ENCODE results near the gene ING4. TPM values are rescaled to one million over a fixed set of nuclear protein-coding genes. Genes with fewer than 3 reads are reported as not detected.

Gene ING4
- total RNA-seq, 1 experiment from 2014 or later: 20.1 TPM

- Mint-ChIP-seq H3K27me3 (ENCODE audit: low read depth) (peaks cover 44% of the 10 kb centered on the region), H3K9me3 (peaks cover 0 to 2% of the 10 kb centered on the region in 2 experiments; a peak in 2 of 5 replicates), H3K4me1 (peaks cover 21 to 22% of the 10 kb centered on the region in 2 experiments), H3K4me3 (no peak overlapping the region; a peak in 1 of 5 replicates), H3K36me3 (ENCODE audit: insufficient read depth in 1 of 3, low read depth in 3 of 3) (peaks cover 3 to 19% (median 8%) of the 10 kb centered on the region in 3 experiments), H3K27ac (peak overlapping the region in 1 of 3 experiments; percentile 38; a peak in 2 of 7 replicates)
- no peak overlapping the region for H2AFZ ChIP-seq (ENCODE audit: low read length)
- H3K79me1 ChIP-seq (ENCODE audit: insufficient read depth, low read depth, low read length, poor library complexity, severe bottlenecking): no peaks in the 10 kb centered on the region
- no peak overlapping the region for H2AK5ac ChIP-seq (ENCODE audit: insufficient read length, low read length)
- no peak overlapping the region for H3K27ac ChIP-seq (ENCODE audit: insufficient read length, low read depth, low read length)
- no peak overlapping the region for H3T11ph ChIP-seq (ENCODE audit: low read length)
- H2BK120ac ChIP-seq (ENCODE audit: low read depth, low read length, poor library complexity, severe bottlenecking): no peak overlapping the region
- no peaks in the 10 kb centered on the region for H3K9me3 ChIP-seq (ENCODE audit: control insufficient read depth, low read depth, low read length)
- H4K8ac ChIP-seq (replicated peaks; ENCODE audit: insufficient read length, low read depth, low read length): no peak overlapping the region
- no peak overlapping the region for H2BK20ac ChIP-seq (ENCODE audit: low read depth, low read length, poor library complexity, severe bottlenecking)
- H3K4me1 ChIP-seq (ENCODE audit: insufficient read depth, low read length): peaks cover 3% of the 10 kb centered on the region
- H2BK5ac ChIP-seq (ENCODE audit: insufficient read length, low read length): no peak overlapping the region
- H3K56ac ChIP-seq (ENCODE audit: insufficient read length, low read depth, low read length): no peak overlapping the region
- peaks cover 3% of the 10 kb centered on the region; the same call in 1 of the 2 replicates for H3K27me3 ChIP-seq (ENCODE audit: insufficient read depth, low read length)
- DNase-seq: no peak
- H3K4ac ChIP-seq (ENCODE audit: low read depth, low read length): no peak overlapping the region
- H3K79me2 ChIP-seq (ENCODE audit: insufficient read depth, low read length): no peaks in the 10 kb centered on the region
- no CpG with 5 or more reads among the region's 17 CpGs for whole genome bisulfite sequencing (ENCODE audit: extremely low coverage, insufficient read length, low lambda C conversion rate)
- no peak overlapping the region for H3K9ac ChIP-seq (ENCODE audit: extremely low read depth, insufficient read length, low read length)
- H3K23ac ChIP-seq (ENCODE audit: insufficient read length, low read depth, low read length): no peak overlapping the region
- no peak overlapping the region for H4K5ac ChIP-seq (ENCODE audit: insufficient read length, low read depth, low read length)
- H3K4me2 ChIP-seq (ENCODE audit: insufficient read depth, insufficient read length, low read length): no peak overlapping the region
- no peaks in the 10 kb centered on the region for H4K20me1 ChIP-seq (ENCODE audit: control insufficient read depth, insufficient read depth, insufficient read length)
- no peak overlapping the region for H4K91ac ChIP-seq (ENCODE audit: insufficient read length, low read depth, low read length)
- H2BK12ac ChIP-seq (ENCODE audit: insufficient read length, low read depth, low read length): no peak overlapping the region
- no peak overlapping the region for H3K18ac ChIP-seq (ENCODE audit: insufficient read length, low read depth, low read length)
- H3K14ac ChIP-seq (ENCODE audit: insufficient read depth, low read length): no peak overlapping the region
- H2BK15ac ChIP-seq (ENCODE audit: low read depth, low read length): no peak overlapping the region
- TF ChIP-seq CTCF (conservative IDR thresholded peaks at IDR 0.05): no peak
- peaks cover 17% of the 10 kb centered on the region for H3K23me2 ChIP-seq (ENCODE audit: insufficient read length, low read depth, low read length, poor library complexity, severe bottlenecking)
Observed at GRCh38 chr12:6696690-6697583, 34.0 kb upstream of the ING4 start.

All from H9 (cell line).